CD4-positive, alpha-beta T cell treated with Interferon alpha-2 for 1 hour (primary cell): ENCODE data around the gene TNIP1.

Experiments used
- DNase-seq, 2 donors: peaks; one replicate each; pipeline ENCODE4 v3.0.0-alpha.2; 2020 to 2022

Gene TNIP1

GRCh38 chr5:150992705-150993104 lies 88.1 kb downstream of the TNIP1 start:
- DNase-seq, result no peak

GRCh38 chr5:150989695-150990094 lies 91.1 kb downstream of the TNIP1 start:
- DNase-seq, result no peak

- DNase-seq, result no peak
These were observed 93.1 kb downstream of the TNIP1 start for GRCh38 chr5:150987746-150988145.
